H1 (cell line): ENCODE data around the gene SGSH. TPM values are rescaled to one million over a fixed set of nuclear protein-coding genes. Genes with fewer than 3 reads are reported as not detected.
A peak's percentile ranks its signal among the peaks of the same experiment; 100 is the strongest.

Source experiments
- CTCF ChIA-PET: fragments of 300-600 bp; sonication (Branson Sonifier 250); formaldehyde crosslinking; loops from one replicate; lab custom pipeline; 2021; ENCODE audit not compliant: partially characterized antibody; lab: Charles Lee
- POLR2A ChIA-PET: fragments of 300-600 bp; sonication (Branson Sonifier 250); formaldehyde crosslinking; loops from one replicate; lab custom pipeline; 2021; ENCODE audit warnings: inconsistent platforms; ENCODE audit not compliant: partially characterized antibody; lab: Charles Lee
- DNase-seq, 2 experiments: peaks; one replicate each; pipeline versions ENCODE4 v3.0.0 to v3.0.0-alpha.2; 2010 to 2022; ENCODE audit warnings: low spot score in 2 of 2, low read depth in 1 of 2, mixed read lengths in 1 of 2
- FAIRE-seq: peaks from 2 replicates; lab custom pipeline; 2011; peaks lifted over from hg19 to GRCh38; lab: Jason Lieb, UNC
- H2AFZ ChIP-seq: 2 replicates; pipeline ENCODE4 v1.8.1; 2012; ENCODE audit warnings: low read length, inconsistent platforms
- H2AK5ac ChIP-seq: 2 replicates; pipeline ENCODE4 v1.6.1; 2013; ENCODE audit warnings: low read depth, low read length
- H2BK120ac ChIP-seq: replicated peaks from 2 replicates; pipeline ENCODE3; 2013; ENCODE audit warnings: low read depth, low read length, inconsistent platforms
- H2BK12ac ChIP-seq: 2 replicates; pipeline ENCODE4 v1.6.1; 2013; ENCODE audit warnings: low read depth, low read length
- H2BK15ac ChIP-seq: 2 replicates; pipeline ENCODE4 v1.6.1; 2013; ENCODE audit warnings: low read length
- H2BK20ac ChIP-seq: 2 replicates; pipeline ENCODE4 v1.6.1; 2013; ENCODE audit warnings: low read length
- H2BK5ac ChIP-seq: 2 replicates; pipeline ENCODE4 v1.6.1; 2013; ENCODE audit warnings: low read depth, low read length
- H3K14ac ChIP-seq: 2 replicates; pipeline ENCODE4 v1.6.1; 2013; ENCODE audit warnings: inconsistent platforms; ENCODE audit not compliant: insufficient read length
- H3K18ac ChIP-seq: 2 replicates; pipeline ENCODE4 v1.6.1; 2013; ENCODE audit warnings: low read length; ENCODE audit errors: extremely low read depth
- H3K23ac ChIP-seq: 2 replicates; pipeline ENCODE4 v1.6.1; 2013; ENCODE audit warnings: inconsistent platforms; ENCODE audit not compliant: insufficient read length
- H3K23me2 ChIP-seq: 2 replicates; pipeline ENCODE4 v1.6.1; 2013; ENCODE audit warnings: low read depth, low read length
- H3K27ac ChIP-seq: 2 replicates; pipeline ENCODE4 v1.6.1; 2011; ENCODE audit warnings: low read depth, low read length, inconsistent platforms
- H3K27me3 ChIP-seq, 4 experiments: replicated peaks in 1 of 4; 1 replicate in 1 of 4; 2 replicates in 3 of 4; pipeline versions ENCODE4 v1.6.1 to v1.8.1; 2011 to 2013; ENCODE audit warnings: low read length in 3 of 4, mild to moderate bottlenecking in 3 of 4, inconsistent platforms in 2 of 4, mixed read lengths in 2 of 4, moderate library complexity in 1 of 4; ENCODE audit not compliant: control insufficient read depth in 3 of 4, insufficient read depth in 3 of 4; ENCODE audit errors: extremely low read depth in 1 of 4
- H3K36me3 ChIP-seq, 4 experiments: 2 replicates each; pipeline versions ENCODE4 v1.6.1 to v1.8.1; 2011 to 2013; ENCODE audit warnings: mild to moderate bottlenecking in 4 of 4, low read length in 3 of 4, moderate library complexity in 2 of 4, control low read depth in 1 of 4, inconsistent platforms in 1 of 4; ENCODE audit not compliant: insufficient read depth in 4 of 4, control insufficient read depth in 2 of 4
- H3K4ac ChIP-seq: replicated peaks from 2 replicates; pipeline ENCODE3; 2013; ENCODE audit warnings: low read length, low read depth, mixed read lengths, inconsistent platforms; ENCODE audit not compliant: insufficient read length
- H3K4me1 ChIP-seq, 4 experiments: replicated peaks in 1 of 4; 1 replicate in 1 of 4; 2 replicates in 3 of 4; pipeline versions ENCODE4 v1.6.1 to v1.8.1; 2011 to 2013; ENCODE audit warnings: low read length in 3 of 4, inconsistent platforms in 2 of 4, mixed read lengths in 1 of 4; ENCODE audit not compliant: insufficient read depth in 4 of 4, control insufficient read depth in 3 of 4
- H3K4me2 ChIP-seq, 2 experiments: 2 replicates each; pipeline versions ENCODE4 v1.6.1 to v1.8.1; 2011 to 2013; ENCODE audit warnings: low read depth in 2 of 2, low read length in 2 of 2, control low read depth in 1 of 2, inconsistent platforms in 1 of 2, mild to moderate bottlenecking in 1 of 2; ENCODE audit not compliant: insufficient read depth in 1 of 2
- H3K4me3 ChIP-seq, 4 experiments: fragments of 200-600, 300-600 bp in 1 of 4; sonication (generic), shearing (Covaris generic), sonication (Bioruptor Twin) in 1 of 4; 2 replicates each; pipeline versions ENCODE4 v1.5.1 to v1.8.1; 2011 to 2016; ENCODE audit warnings: low read length in 4 of 4, low read depth in 3 of 4, control low read depth in 2 of 4, inconsistent platforms in 2 of 4, mild to moderate bottlenecking in 2 of 4, mixed read lengths in 1 of 4, moderate library complexity in 1 of 4; ENCODE audit not compliant: insufficient read depth in 2 of 4; ENCODE audit errors: extremely low read depth in 1 of 4
- H3K56ac ChIP-seq: replicated peaks from 2 replicates; pipeline ENCODE3; 2013; ENCODE audit warnings: low read depth, mild to moderate bottlenecking, mixed read lengths, low read length, inconsistent platforms; ENCODE audit not compliant: insufficient read length
- H3K79me1 ChIP-seq: 2 replicates; pipeline ENCODE4 v1.6.1; 2013; ENCODE audit warnings: low read depth, low read length, control low read depth
- H3K79me2 ChIP-seq, 2 experiments: 2 replicates each; pipeline versions ENCODE4 v1.6.1 to v1.8.1; 2012 to 2013; ENCODE audit warnings: low read length in 2 of 2, mild to moderate bottlenecking in 2 of 2, inconsistent platforms in 1 of 2; ENCODE audit not compliant: insufficient read depth in 2 of 2, control insufficient read depth in 1 of 2
- H3K9ac ChIP-seq, 4 experiments: replicated peaks in 1 of 4; 1 replicate in 1 of 4; 2 replicates in 3 of 4; pipeline versions ENCODE4 v1.6.1 to v1.8.1; 2011 to 2013; ENCODE audit warnings: low read depth in 3 of 4, low read length in 3 of 4, control low read depth in 2 of 4, mild to moderate bottlenecking in 2 of 4, moderate library complexity in 2 of 4, inconsistent platforms in 1 of 4; ENCODE audit errors: extremely low read depth in 1 of 4
- H3K9me3 ChIP-seq, 2 experiments: 2 replicates each; pipeline versions ENCODE4 v1.6.1 to v1.8.1; 2012 to 2013; ENCODE audit warnings: mild to moderate bottlenecking in 2 of 2, moderate library complexity in 2 of 2, control low read depth in 1 of 2, inconsistent platforms in 1 of 2, low read depth in 1 of 2, low read length in 1 of 2, mixed read lengths in 1 of 2; ENCODE audit not compliant: insufficient read depth in 2 of 2
- H4K20me1 ChIP-seq, 2 experiments: replicated peaks in 1 of 2; 2 replicates each; pipeline versions ENCODE3 to v1.8.1; 2011 to 2013; ENCODE audit warnings: inconsistent platforms in 2 of 2, low read length in 2 of 2, mild to moderate bottlenecking in 1 of 2; ENCODE audit not compliant: insufficient read depth in 2 of 2, control insufficient read depth in 1 of 2
- H4K5ac ChIP-seq: 2 replicates; pipeline ENCODE4 v1.6.1; 2013; ENCODE audit warnings: low read length, low read depth, mixed read lengths, inconsistent platforms; ENCODE audit not compliant: insufficient read length
- H4K8ac ChIP-seq: 2 replicates; pipeline ENCODE4 v1.8.0; 2013; ENCODE audit warnings: mild to moderate bottlenecking, moderate library complexity, low read length, inconsistent platforms; ENCODE audit not compliant: insufficient read depth; ENCODE audit errors: extremely low read depth
- H4K91ac ChIP-seq: replicated peaks from 2 replicates; pipeline ENCODE3; 2013; ENCODE audit warnings: low read length, mixed read lengths, inconsistent platforms; ENCODE audit not compliant: insufficient read length
- BACH1 ChIP-seq: IDR thresholded peaks from 2 replicates; pipeline ENCODE4 v1.6.1; 2012; ENCODE audit warnings: low read length, improper control_type of control experiment
- POU5F1 ChIP-seq: IDR thresholded peaks from 2 replicates; pipeline ENCODE4 v1.6.1; 2011; ENCODE audit warnings: low read depth, mild to moderate bottlenecking, low read length, moderate library complexity
- TCF12 ChIP-seq: IDR thresholded peaks from 2 replicates; pipeline ENCODE4 v1.6.1; 2011; ENCODE audit warnings: low read depth, mild to moderate bottlenecking, low read length
- WGBS, 2 experiments: shearing (Covaris generic) in 1 of 2; methylation state at CpG; one replicate each; pipeline versions ENCODE4 v1.1.6 to v1.1.7; 2013 to 2015; ENCODE audit warnings: low lambda C conversion rate in 2 of 2, mixed read lengths in 2 of 2, inconsistent platforms in 1 of 2, low coverage in 1 of 2, missing lambda C conversion rate in 1 of 2; ENCODE audit not compliant: insufficient replicate concordance in 2 of 2, insufficient coverage in 1 of 2, insufficient read length in 1 of 2; ENCODE audit errors: extremely low coverage in 1 of 2, missing lambda C conversion rate in 1 of 2; 5-methylcytosine and 5-hydroxymethylcytosine counted together
- polyA plus RNA-seq, 7 experiments: library from polyadenylated mRNA; depleted of rRNA in 3 of 7; stranded (reverse) in 5 of 7; unstranded in 2 of 7; fragments of >200 nt in 5 of 7; fragments of 200-250 nt in 2 of 7; gene quantifications; 1 replicate in 5 of 7; 2 replicates in 1 of 7; 4 replicates in 1 of 7; pipeline versions ENCODE4 v1.2.1 to v1.2.3, GENCODE V29; 2011 to 2013; ENCODE audit warnings: missing spikeins in 2 of 7, mixed read lengths in 2 of 7
- total RNA-seq: library from RNA; stranded (reverse); fragmentation: NEBNext Ultra II Directional; extraction: Animal tissue kit (Norgen Biotek cat#: 25700); gene quantifications from 2 replicates; pipeline ENCODE4 v1.2.1, GENCODE V29; 2021

The SGSH gene
- total and polyA plus RNA-seq, 2 of the 8 experiments (the other 6 are each of a cell fraction or from before 2014, with no cell fraction given), result 18.0 to 19.6 TPM

GRCh38 chr17:80254396-80255251 is 34.5 kb upstream of the SGSH start:
- H3K14ac ChIP-seq, result no peak overlapping the region
- FAIRE-seq (no peak), DNase-seq (no peak)
- no peak overlapping the region for H2BK20ac ChIP-seq
- H3K4me3 ChIP-seq, result no peak overlapping the region
- H3K79me1 ChIP-seq, result no peaks in the 10 kb centered on the region
- peak overlapping the region; percentile 93; the same call in 1 of the 2 replicates for H2BK15ac ChIP-seq
- H2BK120ac ChIP-seq, result no peak overlapping the region
- H3K79me2 ChIP-seq, result no peaks in the 10 kb centered on the region
- H3K9me3 ChIP-seq, result no peaks in the 10 kb centered on the region
- H2BK5ac ChIP-seq, result peak overlapping the region; percentile 71; the same call in 1 of the 2 replicates
- H2AFZ ChIP-seq, result no peak overlapping the region
- H3K23ac ChIP-seq, result no peak overlapping the region
- H3K4ac ChIP-seq, result no peak overlapping the region
- H3K36me3 ChIP-seq, result no peaks in the 10 kb centered on the region
- peaks cover 2 to 15% (median 8%) of the 10 kb centered on the region in 4 experiments; a peak in 5 of 7 replicates for H3K4me1 ChIP-seq
- TF ChIP-seq POU5F1 (no peak), TCF12 (no peak), BACH1 (0 out of 2 replicates have a peak, but pooled peaks have one; percentile 38)
- WGBS, 2 experiments, result 92% methylated on average over 13 of the region's 13 CpGs; no CpG with 5 or more reads in 1 of the 2 experiments
- H4K91ac ChIP-seq, result peak overlapping the region; percentile 2
- no peak overlapping the region for H3K56ac ChIP-seq
- ChIA-PET CTCF (interaction anchor here (1.2 to 4.6 kb wide), 2 partner anchors 24 to 57 kb away, joined by 3 to 34 read pairs; no protein-coding TSS in a partner anchor), POLR2A (interaction anchor here (1.4 to 1.5 kb wide), 2 partner anchors 16 to 19 kb away, joined by 3 read pairs; no protein-coding TSS in a partner anchor)
- H3K4me2 ChIP-seq, result no peak overlapping the region
- H2AK5ac ChIP-seq, result peak overlapping the region; percentile 39; the same call in 1 of the 2 replicates
- no peak overlapping the region for H3K18ac ChIP-seq
- 0 out of 2 replicates have a peak overlapping the region, but pooled peaks have one; percentile 7 for H2BK12ac ChIP-seq
- no peaks in the 10 kb centered on the region for H3K27me3 ChIP-seq
- peak overlapping the region; percentile 51; the same call in 1 of the 2 replicates for H4K8ac ChIP-seq
- H3K9ac ChIP-seq, result peak overlapping the region in 1 of 4 experiments; percentile 36; a peak in 2 of 7 replicates
- no peaks in the 10 kb centered on the region for H3K23me2 ChIP-seq
- H4K20me1 ChIP-seq, result peaks cover 0 to 2% of the 10 kb centered on the region in 2 experiments
- H3K27ac ChIP-seq, result no peak overlapping the region
- H4K5ac ChIP-seq, result no peak overlapping the region
